GM19395 (cell line): ENCODE results near the gene C4orf50.

Experiments
- ATAC-seq: cut with Tn5 transposase; IDR thresholded peaks from one replicate; pipeline ENCODE4 v1.9.1; 2021; ENCODE audit warnings: mild to moderate bottlenecking, moderate library complexity; ENCODE audit not compliant: unreplicated experiment

The C4orf50 gene

GRCh38 chr4:5925419-5926200 lies 92.6 kb downstream of the C4orf50 start:
- ATAC-seq: no peak

GRCh38 chr4:5924461-5925125 lies 93.6 kb downstream of the C4orf50 start:
- no peak for ATAC-seq

GRCh38 chr4:5923376-5923775 lies 94.9 kb downstream of the C4orf50 start:
- ATAC-seq: no peak

- ATAC-seq: no peak
These were observed 95.7 kb downstream of the C4orf50 start for GRCh38 chr4:5922556-5922955.

GRCh38 chr4:5921981-5922380 lies 96.2 kb downstream of the C4orf50 start:
- ATAC-seq: no peak

- ATAC-seq: no peak
These were observed 96.9 kb downstream of the C4orf50 start for GRCh38 chr4:5921101-5921980.

- ATAC-seq: no peak
These were observed 98.7 kb downstream of the C4orf50 start for GRCh38 chr4:5919571-5919970.

GRCh38 chr4:5919044-5919443 lies 99.2 kb downstream of the C4orf50 start:
- no peak for ATAC-seq

- ATAC-seq: no peak
These were observed 99.8 kb downstream of the C4orf50 start for GRCh38 chr4:5918331-5918985.

- ATAC-seq: no peak
These were observed 100.6 kb downstream of the C4orf50 start for GRCh38 chr4:5917672-5918071.

GRCh38 chr4:5916229-5916628 lies 102.0 kb downstream of the C4orf50 start:
- no peak for ATAC-seq

GRCh38 chr4:5913454-5913853 lies 104.8 kb downstream of the C4orf50 start:
- ATAC-seq: no peak

- ATAC-seq: no peak
These were observed 105.6 kb downstream of the C4orf50 start for GRCh38 chr4:5912614-5913019.

- no peak for ATAC-seq
These were observed 109.3 kb downstream of the C4orf50 start for GRCh38 chr4:5908876-5909427.

- no peak for ATAC-seq
These were observed 112.0 kb downstream of the C4orf50 start for GRCh38 chr4:5906191-5906590.

- ATAC-seq: no peak
These were observed 112.5 kb downstream of the C4orf50 start for GRCh38 chr4:5905714-5906113.

GRCh38 chr4:5900844-5901243 lies 117.4 kb downstream of the C4orf50 start:
- no peak for ATAC-seq

- no peak for ATAC-seq
These were observed 118.3 kb downstream of the C4orf50 start for GRCh38 chr4:5899881-5900280.

- ATAC-seq: no peak
These were observed 118.8 kb downstream of the C4orf50 start for GRCh38 chr4:5899396-5899795.

GRCh38 chr4:5897674-5898073 lies 120.6 kb downstream of the C4orf50 start:
- ATAC-seq: no peak

GRCh38 chr4:5895287-5895686 lies 122.9 kb downstream of the C4orf50 start:
- no peak for ATAC-seq
